HepG2 (cell line): ENCODE data around the gene KLF17. TPM values are rescaled to one million over a fixed set of nuclear protein-coding genes. Genes with fewer than 3 reads are reported as not detected.
A peak's percentile ranks its signal among the peaks of the same experiment; 100 is the strongest.

Experiments used
- ATAC-seq: fragments of 200-7000 bp; cut with Tn5 transposase; 3 replicates; pipeline ENCODE4 v1.9.1; 2020; ENCODE audit warnings: mild to moderate bottlenecking, moderate library complexity
- BruUV-seq: library from RNA; stranded (reverse); fragments of 400-500 nt; replicated peaks from 2 replicates; lab custom pipeline; 2021; lab: Mats Ljungman, UMichigan
- CTCF ChIA-PET: fragments of 300-600 bp; formaldehyde crosslinking; extraction: SDS; loops from one replicate; lab custom pipeline; 2021; ENCODE audit warnings: low total read pairs, inconsistent platforms, low intra/inter-chr PET ratio; lab: Yijun Ruan, JAX
- POLR2A ChIA-PET: fragments of 350-600 bp; sonication (Branson Sonifier 250); formaldehyde crosslinking; loops from one replicate; lab custom pipeline; 2020; ENCODE audit warnings: antibody characterized with exemption, inconsistent platforms; lab: Yijun Ruan, JAX
- DNase-seq: peaks from one replicate; pipeline ENCODE4 v3.0.0-alpha.2; 2015; ENCODE audit warnings: low spot score
- FAIRE-seq: peaks from 3 replicates; lab custom pipeline; 2011; peaks lifted over from hg19 to GRCh38; lab: Jason Lieb, UNC
- H2AFZ ChIP-seq: one replicate; pipeline ENCODE4 v1.6.1; 2011; ENCODE audit warnings: low read length, inconsistent platforms
- H3K27ac ChIP-seq: fragments of 300-600 bp; 3 replicates; pipeline ENCODE4 v1.8.0; 2011; ENCODE audit warnings: mixed run types, mild to moderate bottlenecking, mixed read lengths, low read length, inconsistent platforms; ENCODE audit not compliant: insufficient read depth; ENCODE audit errors: extremely low read length
- H3K27me3 ChIP-seq, 2 experiments: fragments of 200-600 bp in 1 of 2; 2 replicates in 1 of 2; 3 replicates in 1 of 2; pipeline versions ENCODE4 v1.6.0 to v1.8.0; 2011; ENCODE audit warnings: low read length in 2 of 2, mild to moderate bottlenecking in 2 of 2, moderate library complexity in 2 of 2, inconsistent platforms in 1 of 2; ENCODE audit not compliant: insufficient read depth in 2 of 2, control insufficient read depth in 1 of 2
- H3K36me3 ChIP-seq, 2 experiments: fragments of 200-600 bp in 1 of 2; replicated peaks in 1 of 2; 2 replicates in 1 of 2; 3 replicates in 1 of 2; pipeline versions ENCODE4 v1.5.1 to v1.8.0; 2011; ENCODE audit warnings: low read length in 2 of 2, inconsistent platforms in 1 of 2; ENCODE audit not compliant: insufficient read depth in 2 of 2, control insufficient read depth in 1 of 2
- H3K4me1 ChIP-seq: 2 replicates; pipeline ENCODE4 v1.5.1; 2012; ENCODE audit warnings: low read length, inconsistent platforms; ENCODE audit not compliant: insufficient read depth
- H3K4me2 ChIP-seq: 2 replicates; pipeline ENCODE4 v1.6.0; 2011; ENCODE audit warnings: low read depth, low read length, inconsistent platforms
- H3K4me3 ChIP-seq, 3 experiments: fragments of 200-600 bp in 1 of 3; sonication (generic), shearing (Covaris generic) in 1 of 3; replicated peaks in 1 of 3; 2 replicates each; pipeline ENCODE4 v1.5.1; 2011 to 2016; ENCODE audit warnings: low read length in 3 of 3, inconsistent platforms in 2 of 3, low read depth in 2 of 3, mild to moderate bottlenecking in 2 of 3, control low read depth in 1 of 3, mixed read lengths in 1 of 3; ENCODE audit not compliant: insufficient read depth in 1 of 3
- H3K79me2 ChIP-seq: one replicate; pipeline ENCODE4 v1.6.1; 2011; ENCODE audit warnings: low read length, inconsistent platforms; ENCODE audit not compliant: insufficient read depth
- H3K9ac ChIP-seq: 2 replicates; pipeline ENCODE4 v1.6.0; 2011; ENCODE audit warnings: mild to moderate bottlenecking, low read depth, low read length, inconsistent platforms; ENCODE audit not compliant: insufficient read depth
- H3K9me3 ChIP-seq: 2 replicates; pipeline ENCODE4 v1.5.1; 2012; ENCODE audit warnings: mild to moderate bottlenecking, low read length
- H4K20me1 ChIP-seq: 2 replicates; pipeline ENCODE4 v1.6.0; 2011; ENCODE audit warnings: inconsistent platforms, mild to moderate bottlenecking, low read length, moderate library complexity; ENCODE audit not compliant: insufficient read depth
- ATF1 ChIP-seq: IDR thresholded peaks from 2 replicates; pipeline ENCODE4 v1.6.1; 2016; ENCODE audit warnings: mild to moderate bottlenecking, control low read depth
- FOSL2 ChIP-seq: sonication (generic); formaldehyde crosslinking; IDR thresholded peaks from 2 replicates; pipeline ENCODE4 v1.4.0; 2020; ENCODE audit warnings: missing genetic modification reagents
- FOXP1 ChIP-seq, 2 experiments: fragments of 450-650 bp in 1 of 2; IDR thresholded peaks; 2 replicates each; pipeline ENCODE4 v1.6.1; 2017 to 2018; ENCODE audit warnings: antibody characterized with exemption in 1 of 2
- MAFF ChIP-seq: IDR thresholded peaks from 2 replicates; pipeline ENCODE4 v1.6.1; 2011; ENCODE audit warnings: low read depth, low read length, improper control_type of control experiment
- MAFK ChIP-seq, 2 experiments: IDR thresholded peaks in 1 of 2; conservative IDR thresholded peaks in 1 of 2; 2 replicates each; pipeline ENCODE4 v1.6.1; 2011; ENCODE audit warnings: improper control_type of control experiment in 2 of 2, low read length in 2 of 2
- NR3C1 ChIP-seq: sonication (generic); formaldehyde crosslinking; IDR thresholded peaks from 2 replicates; pipeline ENCODE4 v1.4.0; 2020; ENCODE audit warnings: missing genetic modification reagents
- SMARCE1 ChIP-seq: fragments of 450-650 bp; IDR thresholded peaks from 2 replicates; pipeline ENCODE4 v1.6.1; 2017; ENCODE audit warnings: borderline replicate concordance
- SOX5 ChIP-seq: IDR thresholded peaks from 2 replicates; pipeline ENCODE4 v1.6.1; 2016; ENCODE audit warnings: borderline replicate concordance
- TFE3 ChIP-seq: IDR thresholded peaks from 2 replicates; pipeline ENCODE4 v1.6.1; 2016
- WGBS: methylation state at CpG from one replicate; pipeline ENCODE4 v1.1.6; 2017; ENCODE audit warnings: low lambda C conversion rate; 5-methylcytosine and 5-hydroxymethylcytosine counted together
- in situ Hi-C: cut with HindIII; loops from 2 replicates; pipeline ENCODE4 v1.10.0; 2017; ENCODE audit warnings: low pct_unique_long_range_greater_than_20kb; ENCODE audit not compliant: extremely low pct_ligation_motif_present
- intact Hi-C: fragments of 100-400 bp; cut with micrococcal nuclease; formaldehyde crosslinking; loops from one replicate; pipeline ENCODE4 v1.10.0; 2022; ENCODE audit not compliant: unreplicated experiment
- polyA plus RNA-seq, 8 experiments: library from polyadenylated mRNA; depleted of rRNA in 3 of 8; stranded (reverse) in 7 of 8; unstranded in 1 of 8; fragments of >200 nt; fragmentation: Illumina TruSeq in 4 of 8; extraction: Trizol in 4 of 8; gene quantifications; 2 replicates each; pipeline versions ENCODE4 v1.2.1 to v1.2.3, GENCODE V29; 2011 to 2016; ENCODE audit warnings: low read depth in 4 of 8, missing spikeins in 1 of 8, mixed read lengths in 1 of 8; ENCODE audit not compliant: insufficient read depth in 1 of 8
- total RNA-seq, 5 experiments: library from RNA; depleted of rRNA; stranded (reverse); fragments of >200 nt; fragmentation: Illumina TruSeq; extraction: Trizol; gene quantifications; 2 replicates each; pipeline ENCODE4 v1.2.3, GENCODE V29; 2016; ENCODE audit warnings: low read depth in 1 of 5
- TF ChIP-seq, protein P1 (sequence below): IDR thresholded peaks from 2 replicates; pipeline ENCODE4 v1.6.1; 2016; ENCODE audit warnings: missing compliant biosample characterization, missing genetic modification reagents, borderline replicate concordance

KLF17 gene
- total and polyA plus RNA-seq, 2 of the 13 experiments (the other 11 are each of a cell fraction or from before 2014, with no cell fraction given): not detected

GRCh38 chr1:44089371-44090048 lies 29.1 kb upstream of the KLF17 start:
- BruUV-seq: no TSS peak
- H3K27ac ChIP-seq: no peak overlapping the region
- H3K9ac ChIP-seq: no peak overlapping the region
- in situ Hi-C loops: no loop called here
- H3K36me3 ChIP-seq: no peaks in the 10 kb centered on the region
- no peak overlapping the region for H3K4me3 ChIP-seq
- H4K20me1 ChIP-seq: no peaks in the 10 kb centered on the region
- 44% methylated on average over 11 of the region's 13 CpGs for WGBS
- H3K4me1 ChIP-seq: peaks cover 11% of the 10 kb centered on the region; the same call in 1 of the 2 replicates
- ChIA-PET POLR2A (no interaction called here), CTCF (no interaction called here)
- no peaks in the 10 kb centered on the region for H3K79me2 ChIP-seq
- no peaks in the 10 kb centered on the region for H3K9me3 ChIP-seq
- peak; percentile 13 for DNase-seq
- TF ChIP-seq SOX5 (CRISPR knock-in tag): peak; percentile 21; the same call in 1 of the 2 replicates
- peak; percentile 78 to 83 for TF ChIP-seq MAFK (conservative IDR thresholded peaks at IDR 0.05 in 1 of 2, IDR thresholded peaks at IDR 0.05 in 1 of 2; ENCODE audit: low read length in 2 of 2)
- TF ChIP-seq TFE3 (CRISPR knock-in tag): no peak
- peak; percentile 82 for TF ChIP-seq MAFF
- no peak for TF ChIP-seq NR3C1 (CRISPR knock-in tag)
- TF ChIP-seq, protein P1, sequence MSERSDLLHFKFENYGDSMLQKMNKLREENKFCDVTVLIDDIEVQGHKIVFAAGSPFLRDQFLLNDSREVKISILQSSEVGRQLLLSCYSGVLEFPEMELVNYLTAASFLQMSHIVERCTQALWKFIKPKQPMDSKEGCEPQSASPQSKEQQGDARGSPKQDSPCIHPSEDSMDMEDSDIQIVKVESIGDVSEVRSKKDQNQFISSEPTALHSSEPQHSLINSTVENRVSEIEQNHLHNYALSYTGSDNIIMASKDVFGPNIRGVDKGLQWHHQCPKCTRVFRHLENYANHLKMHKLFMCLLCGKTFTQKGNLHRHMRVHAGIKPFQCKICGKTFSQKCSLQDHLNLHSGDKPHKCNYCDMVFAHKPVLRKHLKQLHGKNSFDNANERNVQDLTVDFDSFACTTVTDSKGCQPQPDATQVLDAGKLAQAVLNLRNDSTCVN (CRISPR knock-in tag): no peak
- peak; percentile 41; the same call in 1 of the 2 replicates for TF ChIP-seq FOSL2
- TF ChIP-seq SMARCE1: no peak
- TF ChIP-seq FOXP1 (IDR thresholded peaks at IDR 0.05): no peak
- peak; percentile 21; the same call in 1 of the 2 replicates for TF ChIP-seq FOXP1 (CRISPR knock-in tag; IDR thresholded peaks at IDR 0.05)
- no peak for TF ChIP-seq ATF1 (CRISPR knock-in tag)
- H3K27me3 ChIP-seq: peaks cover 0 to 6% of the 10 kb centered on the region in 2 experiments; a peak in 1 of 5 replicates
- no peak overlapping the region for H3K4me2 ChIP-seq
- H2AFZ ChIP-seq: no peak overlapping the region
- intact Hi-C loops: no loop called here
- no peak for FAIRE-seq
- peak; percentile 57; the same call in 2 of the 3 replicates for ATAC-seq
